AG20443 (cell line): ENCODE measurements around the gene MAP3K15.
"Not testable (repeated sequence)": the region's sequence is repeated elsewhere in the genome, so short reads cannot be mapped to it uniquely, and the experiment has no call there.

Experiments used
- DNase-seq: peaks from one replicate; pipeline ENCODE4 v3.0.0; 2012; ENCODE audit warnings: low spot score, mixed read lengths

The MAP3K15 gene

DNA sequence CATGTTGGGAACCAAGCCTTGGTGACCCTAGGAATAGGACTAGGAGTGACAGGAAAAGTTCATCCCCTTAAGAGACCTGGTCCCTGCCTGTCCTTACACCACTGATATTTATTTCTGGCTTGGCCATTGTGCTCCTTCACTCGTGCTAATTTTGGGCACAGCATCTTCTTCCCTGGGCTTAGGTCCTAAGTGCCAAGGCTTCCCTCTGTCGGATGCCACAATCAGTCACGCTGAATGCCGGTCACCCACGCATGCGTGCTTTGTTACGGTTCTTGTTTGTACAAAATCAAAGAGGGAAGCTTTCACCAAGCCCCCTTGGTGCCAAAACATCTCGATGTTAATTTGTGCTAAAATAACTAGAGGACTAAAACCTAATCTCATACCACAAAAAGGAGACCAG, 17.4 kb upstream of the MAP3K15 start:
- DNase-seq = no peak

DNA sequence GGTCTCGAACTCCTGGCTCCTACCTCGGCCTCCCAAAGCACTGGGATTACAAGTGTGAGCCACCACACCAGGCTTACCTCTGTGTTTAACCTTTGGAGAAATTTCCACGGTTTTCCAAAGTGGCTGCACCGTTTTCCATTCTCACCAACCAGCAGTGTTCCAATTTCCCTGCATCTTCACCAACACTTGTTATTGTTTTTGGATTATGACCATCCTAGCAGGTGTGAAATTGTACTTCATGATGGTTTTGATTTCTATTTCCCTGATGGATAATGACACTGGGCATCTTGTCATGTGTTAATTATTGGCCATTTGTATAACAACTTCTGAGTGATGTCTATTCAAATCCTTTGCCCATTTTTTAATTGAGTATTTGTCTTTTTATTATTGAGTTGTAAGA, 2.7 kb upstream of the MAP3K15 start:
- DNase-seq = no peak

- DNase-seq = no peak
Measured at GRCh38 chrX:19515615-19516105, 352 bp upstream of the MAP3K15 start.

DNA sequence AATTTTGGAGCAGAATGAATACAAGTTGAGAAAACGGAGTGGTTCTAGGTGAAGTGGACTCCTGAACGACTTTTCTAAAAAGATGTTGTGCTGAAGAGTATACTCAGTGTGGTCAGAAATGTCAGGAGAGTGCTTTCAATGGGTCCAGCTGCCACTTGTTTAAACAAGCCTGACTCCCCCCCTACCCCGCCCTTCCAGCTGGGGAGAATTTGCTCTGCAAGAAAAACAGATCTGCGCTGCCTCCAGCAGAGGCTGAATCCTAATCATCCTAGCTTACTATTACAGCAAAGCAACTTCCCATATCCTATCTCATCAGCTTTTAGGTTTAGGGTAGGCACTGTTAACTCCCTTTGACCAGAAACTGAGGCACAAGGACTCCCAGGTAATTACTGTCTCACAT, 1.9 kb downstream of the MAP3K15 start:
- DNase-seq = no peak

- DNase-seq = no peak
Measured at GRCh38 chrX:19512961-19513360, 2.3 kb downstream of the MAP3K15 start.

DNA sequence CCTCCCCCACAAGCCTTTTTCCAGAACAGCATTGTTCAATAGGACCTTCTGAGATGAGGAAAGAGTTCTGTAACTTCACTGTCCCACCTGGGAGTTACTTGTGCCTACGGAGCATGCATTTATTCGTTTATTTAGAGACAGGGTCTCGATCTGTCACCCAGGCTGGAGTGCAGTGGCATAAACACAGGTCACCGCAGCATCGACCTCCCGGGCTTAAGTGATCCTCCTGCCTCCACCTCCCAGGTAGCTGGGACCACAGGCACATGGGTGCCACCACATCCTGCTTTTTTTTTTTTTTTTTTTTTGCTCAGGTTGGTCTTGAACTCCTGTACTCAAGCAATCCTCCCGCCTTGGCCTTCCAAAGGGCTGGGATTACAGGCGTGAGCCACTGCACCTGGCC, 2.9 kb downstream of the MAP3K15 start:
- DNase-seq = no peak

- DNase-seq = not testable (repeated sequence)
Measured at GRCh38 chrX:19511796-19512195, 3.5 kb downstream of the MAP3K15 start.

GRCh38 chrX:19496711-19497110, 18.6 kb downstream of the MAP3K15 start:
- no peak for DNase-seq

- no peak for DNase-seq
Measured at GRCh38 chrX:19487520-19488200, 27.6 kb downstream of the MAP3K15 start.

GRCh38 chrX:19479458-19479857, 35.9 kb downstream of the MAP3K15 start:
- DNase-seq = no peak

- DNase-seq = not testable (repeated sequence)
Measured at GRCh38 chrX:19468383-19468782, 46.9 kb downstream of the MAP3K15 start.

DNA sequence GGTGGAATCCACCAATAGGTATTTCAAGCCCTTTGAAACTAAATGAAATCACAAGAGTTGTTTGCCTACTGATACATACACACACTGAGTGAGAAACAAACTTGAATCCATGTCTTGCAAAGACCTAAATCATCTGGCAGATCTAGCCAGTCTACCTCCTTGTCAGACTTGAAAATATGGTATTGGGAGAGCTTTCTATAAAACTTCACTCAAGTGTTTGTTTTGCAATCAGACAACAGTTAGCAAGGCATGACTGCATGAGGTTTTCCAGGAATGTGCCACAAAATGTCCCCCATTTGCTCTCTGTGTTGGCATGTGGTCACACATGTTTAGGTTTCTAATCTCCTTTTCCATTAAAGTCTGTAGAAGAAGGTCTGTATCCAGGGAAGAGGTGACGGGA, 52.4 kb downstream of the MAP3K15 start:
- no peak for DNase-seq

- DNase-seq = no peak
Measured at GRCh38 chrX:19462231-19462630, 53.1 kb downstream of the MAP3K15 start.

- DNase-seq = no peak
Measured at GRCh38 chrX:19457662-19458061, 57.6 kb downstream of the MAP3K15 start.

- no peak for DNase-seq
Measured at GRCh38 chrX:19448077-19448476, 67.2 kb downstream of the MAP3K15 start.

DNA sequence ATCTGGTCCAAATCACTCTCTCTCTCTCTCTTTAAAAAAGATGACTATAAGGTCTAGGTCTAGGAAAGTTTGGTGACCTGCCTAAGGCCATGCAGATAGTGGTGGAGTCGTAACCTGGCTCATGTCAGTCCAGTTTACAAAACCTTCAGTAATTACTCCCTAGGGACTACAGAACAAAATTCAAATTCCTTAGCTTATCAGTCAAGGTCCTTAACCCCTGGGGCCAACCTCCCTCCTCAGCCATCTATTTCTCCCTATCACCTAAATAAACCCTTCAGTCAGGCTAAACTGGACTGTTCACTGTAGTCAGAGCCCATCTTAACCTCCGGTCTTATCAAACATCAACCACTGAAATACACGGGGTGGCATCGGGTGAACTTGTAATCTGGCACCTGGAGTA, 68.9 kb downstream of the MAP3K15 start:
- DNase-seq = no peak

DNA sequence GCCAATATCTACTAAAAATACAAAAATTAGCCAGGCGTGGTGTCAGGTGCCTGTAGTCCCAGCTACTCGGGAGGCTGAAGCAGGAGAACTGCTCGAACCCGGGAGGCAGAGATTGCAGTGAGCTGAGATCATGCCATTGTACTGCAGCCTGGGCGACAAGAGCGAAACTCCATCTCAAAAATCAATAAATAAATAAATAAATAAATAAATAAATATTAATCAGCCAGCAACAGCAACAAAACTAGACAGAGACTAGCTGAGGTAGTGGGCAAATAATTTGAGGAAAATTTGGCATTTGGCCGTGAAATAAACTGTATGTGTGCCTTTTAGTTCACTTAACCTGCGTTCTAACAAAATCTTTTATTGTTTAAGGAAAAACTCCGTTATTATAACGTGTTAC, 69.5 kb downstream of the MAP3K15 start:
- not testable (repeated sequence) for DNase-seq

- DNase-seq = no peak
Measured at GRCh38 chrX:19443869-19444526, 71.3 kb downstream of the MAP3K15 start.

DNA sequence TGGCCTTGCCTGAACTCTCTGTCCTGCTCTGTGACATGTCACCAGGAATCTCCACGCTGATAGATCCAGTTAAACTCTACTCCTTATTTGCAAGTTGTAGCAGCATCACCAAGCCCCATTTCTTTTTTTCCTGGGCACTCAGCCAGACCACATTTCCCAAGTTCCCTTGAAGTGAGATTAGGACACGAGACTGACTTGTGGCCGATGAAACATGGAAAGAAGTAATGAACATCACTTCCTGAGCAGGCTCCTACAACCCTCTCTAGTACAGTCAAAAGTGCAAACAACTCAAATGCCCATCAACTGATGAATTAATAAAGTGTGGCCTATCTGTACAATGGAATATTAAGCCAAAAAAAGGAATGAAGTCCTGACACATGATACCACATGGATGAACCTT, 74.6 kb downstream of the MAP3K15 start:
- DNase-seq = no peak

DNA sequence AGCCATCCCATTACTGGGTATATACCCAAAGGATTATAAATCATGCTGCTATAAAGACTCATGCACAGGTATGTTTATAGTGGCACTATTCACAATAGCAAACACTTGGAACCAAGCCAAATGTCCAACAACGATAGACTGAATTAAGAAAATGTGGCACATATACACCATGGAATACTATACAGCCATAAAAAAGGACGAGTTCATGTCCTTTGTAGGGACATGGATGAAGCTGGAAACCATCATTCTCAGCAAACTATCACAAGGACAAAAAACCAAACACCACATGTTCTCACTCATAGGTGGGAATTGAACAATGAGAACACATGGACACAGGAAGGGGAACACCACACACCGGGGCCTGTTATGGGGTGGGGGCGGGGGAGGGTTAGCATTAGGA, 92.6 kb downstream of the MAP3K15 start:
- DNase-seq = not testable (repeated sequence)

DNA sequence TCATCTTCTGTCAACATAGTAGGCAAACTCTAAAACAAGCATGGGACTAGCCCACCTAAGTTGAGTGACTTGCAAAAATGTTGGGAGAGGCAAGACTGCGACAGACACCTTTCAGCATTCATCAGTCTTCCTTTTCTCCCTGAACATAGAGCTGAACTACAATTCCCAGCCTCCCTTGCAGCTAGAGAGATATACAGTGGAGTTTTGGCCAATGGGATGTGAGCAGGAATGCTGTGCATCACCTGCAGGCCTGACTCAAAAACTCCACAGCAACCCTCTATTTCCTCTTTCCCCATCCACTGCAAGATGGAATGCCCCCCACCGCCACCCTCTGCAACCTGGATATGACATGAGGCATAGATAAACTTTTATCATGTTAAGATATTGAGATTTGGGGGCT, 105.0 kb downstream of the MAP3K15 start:
- DNase-seq = no peak

DNA sequence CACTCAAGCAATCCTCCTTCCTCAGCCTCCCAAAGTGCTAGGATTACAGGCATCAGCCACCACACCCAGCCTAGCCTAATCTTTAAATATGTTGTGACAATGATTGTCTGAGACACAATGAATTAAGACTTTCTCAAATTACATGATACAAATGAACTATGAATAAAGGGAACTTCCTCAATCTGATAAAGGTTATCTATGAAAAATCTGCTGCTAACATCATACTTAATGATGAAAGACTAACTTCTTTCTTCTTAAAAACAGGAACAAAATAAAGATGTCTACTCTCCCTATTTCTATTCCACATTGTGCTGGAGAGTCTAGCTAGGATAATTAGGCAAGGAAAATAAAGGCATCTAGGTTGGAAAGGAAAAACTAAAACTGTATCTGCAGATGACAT, 111.6 kb downstream of the MAP3K15 start:
- no peak for DNase-seq

DNA sequence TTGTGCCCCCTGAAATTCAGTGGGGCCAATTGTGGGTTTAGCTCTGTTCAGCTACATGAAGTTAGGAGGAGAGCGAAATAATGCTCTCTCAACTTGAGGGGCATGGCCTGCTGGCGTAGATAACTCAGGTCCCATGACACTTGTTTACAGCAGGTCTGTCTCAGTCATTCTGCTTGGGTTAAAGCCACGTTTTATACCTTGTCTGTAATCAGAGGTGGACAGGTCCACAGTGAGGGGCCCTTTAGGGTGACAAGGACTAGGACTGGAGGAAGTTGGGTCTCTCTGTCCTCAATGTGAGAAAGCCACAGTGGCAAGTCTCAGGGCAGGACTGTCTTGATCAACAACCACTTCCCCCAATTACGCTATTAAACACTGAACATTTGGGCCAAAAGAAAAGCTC, 122.6 kb downstream of the MAP3K15 start:
- DNase-seq = no peak

DNA sequence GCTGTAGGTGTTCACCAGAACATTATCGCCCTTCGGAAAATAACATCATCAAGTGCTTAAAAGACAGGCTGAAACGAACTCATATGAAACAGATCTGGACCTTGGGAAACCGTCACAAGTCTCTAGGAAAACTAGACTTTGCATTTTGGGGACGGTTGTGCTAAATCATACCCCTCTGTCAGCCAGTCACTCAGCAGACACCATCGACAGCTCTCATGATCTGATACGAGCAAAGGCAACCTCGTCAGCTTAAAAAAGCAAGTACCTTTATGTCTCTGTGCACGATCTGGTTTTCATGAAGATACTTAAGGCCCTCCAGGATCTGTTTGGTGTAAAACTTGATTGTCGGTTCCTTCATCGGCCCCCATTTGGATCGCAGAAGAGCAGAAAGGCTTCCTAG, 123.2 kb downstream of the MAP3K15 start:
- no peak for DNase-seq
